Testis (tissue), 2 donors: ENCODE data around the gene DPP6.

ENCODE experiments used
- CTCF ChIP-seq, 3 experiments: fragments of 450-650 bp in 2 of 3; fragments of 200-600 bp in 1 of 3; sonication (generic) in 1 of 3; IDR thresholded peaks; one replicate each; pipeline ENCODE4 v1.5.1; 2016 to 2019; ENCODE audit warnings: antibody characterized with exemption in 3 of 3, mild to moderate bottlenecking in 2 of 3, moderate library complexity in 1 of 3
- POLR2A ChIP-seq: fragments of 450-650 bp; IDR thresholded peaks from one replicate; pipeline ENCODE4 v1.6.1; 2017; ENCODE audit warnings: antibody characterized with exemption, mild to moderate bottlenecking, moderate library complexity

GRCh38 chr7:154412105-154412504 is 359.9 kb downstream of the DPP6 start:
- TF ChIP-seq CTCF (IDR thresholded peaks at IDR 0.05) (no peak), POLR2A (no peak)
